Cardiac atrium fibroblast (primary cell): ENCODE data around the gene MEIOSIN. TPM values are rescaled to one million over a fixed set of nuclear protein-coding genes. Genes with fewer than 3 reads are reported as not detected.

ENCODE experiments used
- total RNA-seq: library from RNA; depleted of rRNA; stranded (reverse); fragments of >200 nt; gene quantifications from 2 replicates; pipeline ENCODE4 v1.2.3, GENCODE V29; 2015

MEIOSIN gene, protein sequence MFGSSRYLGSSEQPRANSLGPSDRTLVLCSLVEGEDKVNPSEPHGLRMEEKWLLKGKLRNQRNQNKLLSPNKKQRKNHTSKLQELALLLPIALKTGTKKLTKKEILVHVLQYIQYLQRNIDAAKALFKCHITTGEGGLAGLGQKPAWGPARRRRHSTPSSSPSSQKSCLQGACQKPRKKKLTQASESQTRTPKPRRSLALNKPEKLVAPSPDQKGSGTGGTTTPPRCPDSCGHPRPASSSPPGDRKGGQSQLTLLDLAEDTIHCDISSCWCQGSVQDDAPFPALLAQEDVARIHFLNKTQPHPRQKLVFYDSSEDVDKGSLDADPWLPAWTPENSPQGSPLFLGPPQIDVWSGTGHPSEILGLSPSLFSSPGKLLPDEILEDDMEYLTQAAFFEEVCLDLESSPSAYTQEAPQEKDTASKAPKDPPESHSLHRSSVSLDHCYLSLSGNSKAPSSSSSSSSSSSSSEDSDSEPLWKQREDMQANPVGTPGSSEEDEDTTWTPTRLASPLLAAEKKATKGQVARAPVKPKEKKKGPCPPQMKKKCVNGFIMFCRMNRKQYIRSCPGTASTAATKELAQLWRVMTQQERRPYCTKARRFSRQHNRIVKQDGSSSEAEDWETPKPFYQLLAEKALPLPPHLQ
- total RNA-seq = not detected in 2 replicates

DNA sequence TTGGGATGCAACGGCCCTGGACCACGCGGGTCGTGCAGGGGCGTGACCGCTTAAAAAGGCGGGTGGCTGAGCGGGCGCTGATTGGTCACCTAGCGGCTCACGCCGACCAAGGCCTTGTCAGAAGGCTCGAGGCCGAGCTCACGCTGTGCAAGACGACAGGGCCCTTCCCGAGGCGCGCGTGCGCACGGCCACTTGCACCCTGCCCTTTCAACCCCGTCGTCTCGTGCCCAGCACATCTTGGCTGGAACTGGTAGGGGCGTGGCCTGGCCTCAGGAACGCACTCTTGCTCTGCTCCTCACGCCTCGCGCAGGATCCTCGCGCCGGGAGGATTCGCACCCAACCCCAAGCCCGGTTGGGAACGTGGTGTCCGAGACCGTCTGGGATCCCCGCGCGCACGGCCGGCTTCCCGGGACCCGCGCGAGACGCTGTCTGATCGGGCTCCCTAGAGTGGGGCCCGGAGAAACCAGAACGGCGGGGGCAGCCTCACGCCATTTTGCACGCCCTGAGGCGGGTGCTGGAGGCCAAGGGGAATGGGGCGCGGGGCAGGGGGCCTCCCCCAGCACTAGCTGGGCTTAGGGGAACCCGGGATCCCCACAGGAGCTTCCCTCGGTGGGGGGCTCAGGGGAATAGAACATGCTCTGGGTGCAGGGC is at the start of gene MEIOSIN:
TSS of gene MEIOSIN (plus strand) at position 280 of the 651 bp plus-strand sequence. CDS start 1,938 bp downstream, outside the sequence.

DNA sequence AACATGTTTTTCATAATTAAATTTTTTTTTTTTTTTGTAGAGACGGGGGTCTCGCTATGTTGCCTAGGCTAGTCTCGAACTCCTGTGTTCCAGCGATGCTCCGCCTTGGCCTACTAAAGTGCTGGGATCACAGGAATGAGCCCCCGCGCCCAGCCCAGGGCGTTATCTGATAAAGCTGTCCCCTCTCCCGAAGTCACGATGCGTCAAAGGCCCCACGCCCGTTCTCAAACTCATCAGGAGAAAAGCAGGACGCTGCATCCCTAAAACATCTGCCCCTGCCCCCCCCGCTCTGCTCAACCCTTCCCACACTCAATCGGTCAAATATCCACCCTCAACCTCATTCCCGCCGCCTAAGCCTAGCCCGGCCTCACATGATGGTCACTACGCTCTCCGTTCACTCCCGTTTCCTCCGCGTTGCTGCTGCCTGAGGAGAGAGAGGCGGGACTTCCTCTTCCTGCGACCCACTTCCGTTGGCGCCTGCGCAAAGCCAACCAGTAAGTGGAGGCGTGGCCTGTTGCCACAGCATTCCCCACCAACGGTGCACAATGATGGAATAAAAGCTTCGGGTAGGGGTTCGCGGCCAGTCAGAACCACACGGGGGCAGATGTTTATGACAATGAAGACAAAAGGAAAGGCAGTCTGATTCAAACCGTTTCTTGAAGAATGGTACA is 41.6 kb upstream of the MEIOSIN start, which contains the start of gene SNRPD2:
TSS of gene SNRPD2 (minus strand) at position 438 of the 671 bp plus-strand sequence. CDS start at position 373, 65 bp downstream.

DNA sequence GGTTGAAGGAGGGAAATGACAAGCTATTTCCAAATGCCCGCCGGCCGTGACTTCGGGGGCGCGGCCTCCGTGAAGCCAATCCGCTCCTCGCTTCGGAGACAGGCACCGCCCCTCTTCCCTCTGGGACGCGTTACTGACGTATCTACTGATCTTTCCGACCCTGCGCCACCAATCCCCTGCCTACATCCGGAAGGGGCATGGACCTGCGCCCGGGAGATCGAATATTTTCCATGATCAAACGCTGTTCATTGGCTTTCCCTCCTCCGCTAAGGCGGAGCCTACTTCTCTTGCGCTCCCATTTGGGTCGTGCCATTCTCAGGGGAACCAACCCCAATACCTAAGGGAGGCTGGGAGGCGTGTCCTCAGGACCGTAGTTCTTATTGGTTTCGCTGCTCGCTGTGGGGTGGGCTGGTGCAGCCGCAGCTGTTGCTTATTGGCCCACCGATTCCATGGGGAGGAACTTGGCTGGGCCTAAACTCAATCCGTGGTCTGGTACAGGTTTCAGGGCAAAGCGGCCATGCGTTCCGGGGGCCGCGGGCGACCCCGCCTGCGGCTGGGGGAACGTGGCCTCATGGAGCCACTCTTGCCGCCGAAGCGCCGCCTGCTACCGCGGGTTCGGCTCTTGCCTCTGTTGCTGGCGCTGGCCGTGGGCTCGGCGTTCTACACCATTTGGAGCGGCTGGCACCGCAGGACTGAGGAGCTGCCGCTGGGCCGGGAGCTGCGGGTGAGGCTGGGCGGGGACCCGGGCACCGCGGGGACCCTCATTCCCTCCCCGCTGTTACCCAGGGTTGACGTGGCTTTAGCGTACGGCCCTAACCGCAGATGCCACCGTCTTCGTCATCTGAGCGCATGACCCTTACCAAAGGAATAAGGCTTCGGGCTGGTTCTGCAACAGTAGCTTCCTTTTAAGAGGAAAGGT is 40.8 kb upstream of the MEIOSIN start, which contains the start of gene QPCTL:
TSS of gene QPCTL (plus strand) at position 480 of the 919 bp plus-strand sequence. CDS start at position 518, 38 bp downstream.

DNA sequence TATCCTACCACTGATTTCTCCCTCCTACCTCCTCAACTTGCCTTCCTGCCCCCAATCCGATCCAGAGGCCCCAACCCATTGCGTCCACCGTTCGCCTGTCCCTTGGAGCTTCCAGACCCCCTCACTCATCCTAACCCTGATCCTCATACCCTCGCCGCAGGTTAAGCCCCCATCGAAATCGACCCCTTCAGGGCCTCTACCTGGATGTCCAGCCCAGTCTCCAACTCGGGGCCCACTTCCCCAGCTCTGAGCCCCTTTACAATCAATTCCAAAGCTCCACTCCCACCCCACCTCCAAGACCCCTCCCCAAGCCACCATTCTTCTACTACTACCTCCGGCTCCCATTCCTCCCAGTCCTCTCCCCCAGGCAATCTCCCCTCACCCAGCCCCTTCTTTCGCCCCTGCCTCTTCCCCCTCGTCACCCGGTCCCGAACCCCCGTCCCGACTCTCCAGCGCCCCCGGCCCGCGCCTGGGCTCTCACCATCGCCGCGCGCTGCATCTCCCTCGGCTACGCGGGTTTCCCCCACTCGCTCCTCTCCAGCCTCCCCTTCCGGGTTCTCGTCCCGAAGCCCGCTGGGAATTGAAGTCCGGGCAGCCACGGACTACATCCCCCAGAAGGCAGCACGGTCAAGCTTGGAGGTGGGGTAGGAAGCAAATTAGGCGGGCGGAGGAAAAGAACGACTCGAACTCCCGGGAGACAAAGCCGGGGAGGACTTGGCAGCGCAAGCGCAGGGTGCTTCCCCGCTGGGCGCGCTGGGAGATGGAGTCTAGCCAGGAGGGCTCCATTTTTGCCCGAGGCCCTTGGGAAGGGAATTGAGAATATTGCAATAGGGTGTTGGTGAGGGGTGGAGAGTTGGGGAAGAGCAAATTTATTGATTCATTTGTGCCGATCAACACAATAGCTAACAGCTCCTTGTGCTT is 2.6 kb upstream of the MEIOSIN start, which contains the start of gene FBXO46:
TSS of gene FBXO46 (minus strand) at position 529 of the 921 bp plus-strand sequence. CDS start 17,401 bp downstream, outside the sequence.

DNA sequence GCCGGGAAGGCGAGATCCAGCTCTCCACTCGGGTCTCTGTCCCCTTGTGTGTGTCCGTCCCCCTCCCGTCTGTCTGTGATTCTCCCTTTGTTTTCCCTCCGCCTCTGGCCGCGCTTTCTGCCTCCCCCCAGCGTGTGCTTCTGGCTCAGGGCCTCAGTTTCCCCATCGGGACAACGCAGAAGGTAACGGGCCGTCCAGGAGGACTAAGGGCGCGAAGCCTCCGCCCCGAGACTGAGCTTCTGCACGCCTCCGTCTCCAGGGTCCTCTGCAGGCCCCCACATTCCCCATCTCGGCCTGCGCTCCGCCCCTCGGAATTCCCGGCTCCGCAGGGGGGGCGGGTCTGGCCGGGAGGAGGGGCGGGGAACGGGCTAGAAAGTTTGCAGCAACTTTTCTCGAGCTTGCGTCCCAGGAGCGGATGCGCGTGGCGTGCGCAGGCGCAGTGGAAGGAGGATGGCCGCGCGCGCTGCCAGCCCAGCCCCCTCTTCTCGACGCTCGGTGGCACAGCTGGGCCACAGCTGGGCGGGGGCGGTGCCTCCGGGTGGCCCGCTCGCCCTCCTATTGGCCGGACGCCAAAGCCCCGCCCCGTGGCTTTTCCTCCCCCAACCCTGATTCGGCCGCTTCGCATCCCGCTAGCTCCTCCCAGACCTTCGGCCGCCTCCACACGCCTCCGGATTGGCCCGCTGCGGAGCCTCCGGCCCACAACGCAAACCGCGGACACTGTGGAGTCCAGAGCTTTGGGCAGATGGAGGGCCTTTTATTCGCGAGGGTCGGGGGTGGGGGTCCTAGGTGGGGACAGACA is 35.9 kb downstream of the MEIOSIN start, which contains the start of gene SIX5:
TSS of gene SIX5 (minus strand) at position 269 of the 799 bp plus-strand sequence. CDS start 408 bp downstream, outside the sequence.

DNA sequence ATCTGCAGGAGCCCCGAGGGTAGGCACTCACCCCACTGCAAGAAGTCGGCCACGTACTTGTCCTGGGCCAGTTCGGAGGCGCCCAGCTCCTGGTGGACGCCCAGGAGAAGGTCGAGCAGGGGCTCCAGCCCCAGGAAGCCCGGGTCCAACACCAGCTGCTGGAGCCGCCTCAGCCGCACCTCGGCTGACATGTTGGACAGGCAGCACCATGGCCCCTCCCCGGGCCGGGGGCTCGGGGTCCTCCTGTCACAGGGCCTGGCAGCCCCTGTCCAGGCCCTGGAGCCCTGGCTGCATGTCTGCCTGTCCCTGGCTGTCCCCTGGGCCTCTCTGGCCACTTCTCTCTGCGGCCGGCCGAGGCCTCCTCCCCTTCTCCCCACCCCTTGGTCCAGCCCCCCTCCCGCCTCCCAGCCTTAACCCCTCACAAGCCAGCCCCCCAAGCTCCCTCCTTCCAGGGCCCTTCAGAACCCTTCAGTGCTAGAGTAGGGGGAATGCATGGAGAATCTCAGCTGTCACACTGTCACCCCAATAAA is 49.0 kb downstream of the MEIOSIN start, which contains the start of gene DMPK:
TSS of gene DMPK (minus strand) at position 329 of the 530 bp plus-strand sequence. CDS start at position 191, 138 bp downstream.

DNA sequence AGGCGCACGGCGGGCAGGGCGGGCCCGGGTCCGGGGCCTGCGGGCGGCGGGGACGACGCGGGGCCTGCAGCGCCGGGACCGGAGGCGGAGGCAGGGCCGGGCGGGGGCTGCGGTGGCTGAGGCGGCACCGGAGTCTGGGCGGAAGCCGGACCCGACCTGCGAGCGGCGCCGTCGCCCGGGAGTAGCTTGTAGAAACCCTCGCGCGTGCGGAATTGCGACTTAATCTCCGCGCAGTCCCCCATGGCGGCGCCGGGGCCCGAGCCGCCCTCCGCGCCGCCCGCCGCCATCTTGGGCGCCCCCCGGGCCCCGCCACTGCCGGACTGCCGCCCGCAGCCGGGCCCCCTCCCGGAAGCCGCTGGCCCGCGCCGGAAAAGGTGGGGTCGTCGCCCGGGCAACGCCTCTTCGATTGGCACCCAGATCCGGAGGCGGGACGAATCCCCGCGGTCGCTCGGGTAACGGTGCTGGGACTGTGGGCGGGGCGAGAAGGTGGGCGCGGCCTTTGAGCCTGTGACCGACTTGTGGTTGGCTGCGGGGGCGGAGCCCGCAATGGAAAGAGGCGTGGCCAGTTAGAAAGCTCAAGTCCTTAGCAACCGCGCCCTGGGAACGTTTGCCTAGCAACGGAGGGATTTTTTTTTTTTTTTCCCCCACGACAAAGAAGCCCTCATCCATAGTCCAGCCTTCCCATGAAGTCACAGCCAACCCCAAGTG is 59.4 kb downstream of the MEIOSIN start, which contains the start of gene DMWD:
TSS of gene DMWD (minus strand) at position 376 of the 708 bp plus-strand sequence. CDS start at position 287, 89 bp downstream.

Other genes with a start within 250 kb of the MEIOSIN start
- 16.4 and 17.3 TPM in 2 replicates for gene RTN2, start 236.4 kb upstream of the MEIOSIN start, total RNA-seq
- 0.16 and 0.72 TPM in 2 replicates for gene PPM1N, start 235.0 kb upstream of the MEIOSIN start, total RNA-seq
- gene VASP, start 226.0 kb upstream of the MEIOSIN start, total RNA-seq = 95.6 and 146 TPM in 2 replicates
- 6.5 and 12.1 TPM in 2 replicates for gene OPA3, start 148.6 kb upstream of the MEIOSIN start, total RNA-seq
- 2.7 and 5.2 TPM in 2 replicates for gene GPR4, start 131.2 kb upstream of the MEIOSIN start, total RNA-seq
- gene EML2, start 94.0 kb upstream of the MEIOSIN start, total RNA-seq = 16.8 and 18.8 TPM in 2 replicates
- under 0.01 and 0.49 TPM in 2 replicates for gene GIPR, start 65.2 kb upstream of the MEIOSIN start, total RNA-seq
- 260 and 275 TPM in 2 replicates for gene SNRPD2, start 41.5 kb upstream of the MEIOSIN start, total RNA-seq
- 18.2 and 19.3 TPM in 2 replicates for gene QPCTL, start 40.8 kb upstream of the MEIOSIN start, total RNA-seq
- gene FBXO46, start 2.5 kb upstream of the MEIOSIN start, total RNA-seq = 7.1 and 8.1 TPM in 2 replicates
- 19.6 and 20.0 TPM in 2 replicates for gene SIX5, start 35.8 kb downstream of the MEIOSIN start, total RNA-seq
- 12.0 and 21.7 TPM in 2 replicates for gene DMPK, start 49.1 kb downstream of the MEIOSIN start, total RNA-seq
- gene DMWD, start 59.4 kb downstream of the MEIOSIN start, total RNA-seq = 25.1 and 30.5 TPM in 2 replicates
- not detected in 2 replicates for gene RSPH6A, start 81.9 kb downstream of the MEIOSIN start, total RNA-seq
- 30.7 and 33.9 TPM in 2 replicates for gene SYMPK, start 129.7 kb downstream of the MEIOSIN start, total RNA-seq
- not detected in 2 replicates for gene FOXA3, start 130.9 kb downstream of the MEIOSIN start, total RNA-seq
- gene IRF2BP1, start 152.7 kb downstream of the MEIOSIN start, total RNA-seq = 24.0 and 28.4 TPM in 2 replicates
- 1.6 and 2.1 TPM in 2 replicates for gene MYPOP, start 169.2 kb downstream of the MEIOSIN start, total RNA-seq
- gene NANOS2, start 181.3 kb downstream of the MEIOSIN start, total RNA-seq = not detected in 2 replicates
- gene NOVA2, start 240.4 kb downstream of the MEIOSIN start, total RNA-seq = 0.32 and 0.90 TPM in 2 replicates